Measurements from ENCODE around the gene ADA.

Gene ADA

DNA sequence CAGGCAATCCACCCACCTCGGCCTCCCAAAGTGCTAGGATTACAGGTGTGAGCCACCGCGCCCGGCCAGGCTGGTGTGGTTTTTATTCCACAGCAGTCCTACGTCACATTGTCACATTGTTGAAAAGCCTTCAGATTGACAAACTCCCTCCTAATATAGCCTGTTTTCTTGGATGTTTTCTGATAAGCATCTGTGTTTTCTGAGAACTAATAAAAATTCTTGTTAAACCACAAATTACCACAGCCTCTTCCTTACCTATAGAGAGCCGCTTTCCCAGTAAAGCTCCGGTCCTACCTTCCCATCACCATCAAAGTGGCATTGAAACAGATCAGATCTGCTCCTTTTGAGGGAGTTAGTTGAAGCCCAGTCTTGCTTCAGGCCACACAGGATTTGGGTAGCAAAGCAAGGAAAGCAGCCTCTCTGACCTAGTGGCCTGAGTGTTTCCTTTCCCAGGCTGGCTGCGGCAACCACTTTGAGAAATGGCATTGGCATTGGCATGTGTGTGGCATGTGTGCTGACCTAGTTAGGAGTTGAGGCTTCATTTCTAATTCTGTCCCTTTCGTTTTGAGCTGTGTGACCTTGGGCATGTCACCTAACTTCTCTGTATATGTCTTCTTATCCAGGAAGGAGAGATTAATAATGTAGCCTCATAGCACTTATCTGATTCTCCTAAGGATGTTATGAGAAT lies 70.8 kb downstream of the ADA start:
- peak; percentile 32 for DNase-seq (ENCODE audit: low spot score)

DNA sequence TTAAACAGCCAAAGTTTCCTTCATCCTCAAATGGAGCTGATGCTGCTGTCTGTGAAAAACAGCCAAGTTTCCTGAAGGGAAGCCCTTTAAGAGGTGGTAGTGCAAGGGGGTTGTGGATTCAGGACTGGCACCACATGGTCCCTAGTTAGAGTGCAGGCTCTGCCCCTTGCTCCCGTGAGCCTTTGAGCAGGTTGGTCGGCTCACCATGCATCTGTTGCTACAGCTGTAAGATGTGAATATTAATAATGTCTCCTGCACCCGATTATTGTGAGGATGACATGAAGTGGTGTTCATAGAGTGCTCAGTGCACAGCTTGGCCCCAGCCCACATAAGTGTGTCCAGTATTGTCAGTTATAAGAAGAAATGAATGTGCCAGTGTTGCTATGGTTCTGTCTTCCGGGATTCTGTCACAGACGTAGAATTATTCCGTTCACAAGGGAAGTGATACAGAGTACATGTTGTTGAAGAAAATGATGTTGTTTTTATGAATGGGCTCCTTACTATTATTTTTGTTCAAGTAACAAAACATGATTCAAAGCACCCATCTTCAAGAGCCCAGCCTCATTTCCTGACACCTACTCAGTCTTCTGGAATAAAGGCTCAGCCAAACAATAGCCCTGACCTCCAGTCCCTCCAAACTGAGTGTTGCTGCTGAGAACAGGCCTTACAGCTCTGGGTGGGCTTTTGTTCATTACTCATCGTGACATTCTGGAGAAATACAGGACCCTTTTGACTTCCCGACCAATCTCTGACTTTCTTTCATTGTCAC lies 72.0 kb downstream of the ADA start:
- no peak for DNase-seq (ENCODE audit: low spot score)

- DNase-seq (ENCODE audit: low spot score): no peak
Measured at GRCh38 chr20:44576297-44576696, 75.2 kb downstream of the ADA start.

DNA sequence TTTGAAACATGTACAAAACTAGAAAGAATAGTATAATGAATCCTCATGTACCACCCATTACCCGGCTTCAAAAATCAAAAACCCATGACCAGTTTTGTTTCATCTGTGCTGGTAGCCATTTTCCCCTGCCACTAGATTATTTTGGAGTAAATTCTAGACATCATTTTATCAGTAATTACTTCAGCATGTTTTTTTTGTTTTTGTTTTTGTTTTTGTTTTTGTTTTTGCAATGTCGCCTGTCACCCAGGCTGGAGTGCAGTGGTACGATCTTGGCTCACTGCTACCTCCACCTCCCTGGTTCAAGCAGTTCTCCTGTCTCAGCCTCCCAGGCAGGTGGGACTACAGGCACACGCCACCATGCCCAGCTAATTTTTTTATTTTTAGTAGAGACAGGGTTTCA lies 77.1 kb downstream of the ADA start:
- no peak for DNase-seq (ENCODE audit: low spot score)

DNA sequence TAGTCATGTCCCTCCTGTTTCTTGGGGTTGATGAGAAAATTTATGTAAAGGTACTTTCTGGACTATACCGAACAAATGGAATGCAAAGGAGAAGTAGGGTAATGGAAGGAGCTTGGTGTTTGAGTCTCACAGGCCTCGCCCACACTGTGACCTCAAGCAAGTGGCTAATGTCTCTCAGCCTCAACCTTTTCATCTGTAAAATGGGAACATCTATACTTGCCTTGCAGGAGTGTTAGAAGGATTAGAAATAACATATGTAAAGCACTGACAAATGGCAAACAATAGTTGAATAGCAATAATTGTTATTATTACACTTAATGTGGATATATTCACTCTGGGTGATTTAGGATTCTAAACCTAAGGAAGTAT lies 78.0 kb downstream of the ADA start:
- DNase-seq (ENCODE audit: low spot score): no peak

DNA sequence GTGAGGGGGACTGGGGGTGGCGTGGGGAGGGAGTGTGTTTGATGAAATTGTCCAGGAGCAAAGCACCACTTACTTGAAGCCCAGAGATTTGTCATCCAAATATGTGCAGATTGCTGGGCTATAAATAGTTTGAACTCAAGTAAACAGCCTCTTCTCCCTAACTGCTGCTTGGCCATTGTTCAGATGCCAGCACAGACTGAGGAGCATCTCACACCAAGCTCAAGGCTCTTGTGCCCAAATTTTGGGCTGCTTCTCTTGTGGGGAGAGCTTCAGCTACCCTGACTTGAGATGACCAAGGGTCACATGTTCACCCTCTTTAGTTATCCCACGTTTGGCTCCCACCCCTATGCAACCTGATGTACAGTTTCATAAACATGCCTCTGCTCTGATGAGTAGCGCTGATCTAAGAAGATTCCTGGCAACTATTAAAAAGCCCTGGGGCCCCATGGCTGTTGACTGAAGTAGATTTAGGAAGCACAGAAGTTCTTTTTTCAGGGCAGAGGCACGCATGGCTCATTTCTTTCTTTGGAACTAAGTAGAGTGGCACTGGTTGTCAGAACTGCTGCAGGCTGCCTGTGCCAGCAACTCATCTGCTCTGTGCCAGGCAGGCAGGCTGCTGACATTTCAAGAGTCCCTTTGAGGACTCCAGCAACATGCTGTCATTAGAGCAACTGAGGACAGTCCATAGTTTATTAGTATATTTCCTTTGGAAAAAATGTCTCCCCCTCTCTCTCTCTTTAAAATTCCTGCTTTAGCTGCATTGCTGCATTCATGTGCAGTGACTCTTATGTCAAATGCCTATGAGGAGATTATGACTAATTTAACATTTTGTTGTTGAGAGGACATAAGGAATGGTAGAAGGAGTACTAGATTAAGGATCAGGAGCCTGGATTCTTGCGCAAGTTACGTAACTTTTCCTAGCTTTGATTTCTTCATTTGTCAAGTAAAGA lies 78.7 kb downstream of the ADA start:
- DNase-seq (ENCODE audit: low spot score): no peak

- DNase-seq (ENCODE audit: low spot score): no peak
Measured at GRCh38 chr20:44571362-44571988, 80.0 kb downstream of the ADA start.

DNA sequence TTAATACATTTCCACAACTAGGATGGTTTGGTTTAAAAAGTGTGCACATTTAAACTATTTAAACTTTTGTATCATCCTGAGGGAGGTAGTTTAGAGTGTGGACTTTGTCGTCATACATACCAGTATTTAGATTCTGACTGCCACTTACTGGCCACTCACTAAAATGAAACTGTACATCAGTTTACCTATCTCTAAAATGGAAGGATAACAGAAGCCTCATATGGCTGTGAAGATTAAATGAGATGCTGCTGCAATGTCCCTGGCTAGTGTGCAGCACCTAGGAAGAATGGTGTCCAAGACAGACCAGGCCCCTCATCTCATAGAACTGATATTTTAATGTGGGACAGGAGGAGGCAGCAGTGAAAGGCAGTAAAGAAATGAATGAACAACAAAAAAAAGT lies 81.1 kb downstream of the ADA start:
- DNase-seq (ENCODE audit: low spot score): no peak
